ENCODE measurements around the gene MBD3L2. TPM values are rescaled to one million over a fixed set of nuclear protein-coding genes. Genes with fewer than 3 reads are reported as not detected.

Gene MBD3L2
- total RNA-seq, 1 experiment from 2014 or later = not detected

- H3K36me3 Mint-ChIP-seq (ENCODE audit: insufficient read depth, unreplicated experiment) = no peaks in the 10 kb centered on the region
- DNase-seq = no peak
- TF ChIP-seq CTCF (IDR thresholded peaks at IDR 0.05; ENCODE audit: unreplicated experiment) = no peak
- CTCF ChIA-PET = no interaction called here
- no TSS peak for BruUV-seq (replicated peaks)
- H3K27me3 Mint-ChIP-seq (ENCODE audit: unreplicated experiment) = peaks cover 26% of the 10 kb centered on the region
- no peak overlapping the region for H3K4me3 Mint-ChIP-seq (ENCODE audit: low read depth, unreplicated experiment)
- H3K9me3 Mint-ChIP-seq (ENCODE audit: low read depth, unreplicated experiment) = no peaks in the 10 kb centered on the region
- no peak overlapping the region for H3K27ac Mint-ChIP-seq (ENCODE audit: unreplicated experiment)
- intact Hi-C loops (cut with micrococcal nuclease; ENCODE audit: unreplicated experiment) = no loop called here
- H3K4me1 Mint-ChIP-seq (ENCODE audit: low read depth, unreplicated experiment) = no peaks in the 10 kb centered on the region
Measured at GRCh38 chr19:7006135-7006704, 42.9 kb upstream of the MBD3L2 start.

- H3K9me3 Mint-ChIP-seq (ENCODE audit: low read depth, unreplicated experiment) = no peaks in the 10 kb centered on the region
- no peaks in the 10 kb centered on the region for H3K4me1 Mint-ChIP-seq (ENCODE audit: low read depth, unreplicated experiment)
- no peak for TF ChIP-seq CTCF (IDR thresholded peaks at IDR 0.05; ENCODE audit: unreplicated experiment)
- H3K36me3 Mint-ChIP-seq (ENCODE audit: insufficient read depth, unreplicated experiment) = no peaks in the 10 kb centered on the region
- no TSS peak for BruUV-seq (replicated peaks)
- DNase-seq = no peak
- H3K27me3 Mint-ChIP-seq (ENCODE audit: unreplicated experiment) = peaks cover 21% of the 10 kb centered on the region
- no peak overlapping the region for H3K4me3 Mint-ChIP-seq (ENCODE audit: low read depth, unreplicated experiment)
- intact Hi-C loops (cut with micrococcal nuclease; ENCODE audit: unreplicated experiment) = no loop called here
- CTCF ChIA-PET = no interaction called here
- no peak overlapping the region for H3K27ac Mint-ChIP-seq (ENCODE audit: unreplicated experiment)
Measured at GRCh38 chr19:7007859-7008258, 41.3 kb upstream of the MBD3L2 start.

GRCh38 chr19:7010722-7011593 lies 38.2 kb upstream of the MBD3L2 start:
- CTCF ChIA-PET = no interaction called here
- Mint-ChIP-seq H3K4me1 (ENCODE audit: low read depth, unreplicated experiment) (no peaks in the 10 kb centered on the region), H3K9me3 (ENCODE audit: low read depth, unreplicated experiment) (no peaks in the 10 kb centered on the region), H3K27ac (ENCODE audit: unreplicated experiment) (no peak overlapping the region), H3K4me3 (ENCODE audit: low read depth, unreplicated experiment) (no peak overlapping the region), H3K36me3 (ENCODE audit: insufficient read depth, unreplicated experiment) (no peaks in the 10 kb centered on the region), H3K27me3 (ENCODE audit: unreplicated experiment) (peaks cover 21% of the 10 kb centered on the region)
- TF ChIP-seq CTCF (IDR thresholded peaks at IDR 0.05; ENCODE audit: unreplicated experiment) = no peak
- DNase-seq = no peak
- intact Hi-C loops (cut with micrococcal nuclease; ENCODE audit: unreplicated experiment) = no loop called here
- no TSS peak for BruUV-seq (replicated peaks)

GRCh38 chr19:7013678-7014077 lies 35.4 kb upstream of the MBD3L2 start:
- CTCF ChIA-PET = no interaction called here
- no peak overlapping the region for H3K27ac Mint-ChIP-seq (ENCODE audit: unreplicated experiment)
- no peaks in the 10 kb centered on the region for H3K9me3 Mint-ChIP-seq (ENCODE audit: low read depth, unreplicated experiment)
- H3K27me3 Mint-ChIP-seq (ENCODE audit: unreplicated experiment) = peaks cover 10% of the 10 kb centered on the region
- no peak for TF ChIP-seq CTCF (IDR thresholded peaks at IDR 0.05; ENCODE audit: unreplicated experiment)
- BruUV-seq (replicated peaks) = no TSS peak
- DNase-seq = no peak
- intact Hi-C loops (cut with micrococcal nuclease; ENCODE audit: unreplicated experiment) = no loop called here
- no peak overlapping the region for H3K4me3 Mint-ChIP-seq (ENCODE audit: low read depth, unreplicated experiment)
- no peaks in the 10 kb centered on the region for H3K4me1 Mint-ChIP-seq (ENCODE audit: low read depth, unreplicated experiment)
- H3K36me3 Mint-ChIP-seq (ENCODE audit: insufficient read depth, unreplicated experiment) = no peaks in the 10 kb centered on the region
